G401 (cell line): ENCODE data around the gene BABAM2. TPM values are rescaled to one million over a fixed set of nuclear protein-coding genes. Genes with fewer than 3 reads are reported as not detected.

Experiments
- DNase-seq: peaks from one replicate; pipeline ENCODE4 v3.0.0-alpha.2; 2015; ENCODE audit warnings: low spot score
- in situ Hi-C: cut with HindIII; loops from 2 replicates; pipeline ENCODE4 v1.10.0; 2016; ENCODE audit warnings: low sequenced_read_pairs, mixed read lengths
- total RNA-seq: library from RNA; depleted of rRNA; stranded (reverse); fragments of >200 nt; shearing (Covaris generic); gene quantifications from 2 replicates; pipeline ENCODE4 v1.2.3, GENCODE V29; 2014

The BABAM2 gene
- total RNA-seq, 1 experiment from 2014 or later: 42.3 TPM

DNA sequence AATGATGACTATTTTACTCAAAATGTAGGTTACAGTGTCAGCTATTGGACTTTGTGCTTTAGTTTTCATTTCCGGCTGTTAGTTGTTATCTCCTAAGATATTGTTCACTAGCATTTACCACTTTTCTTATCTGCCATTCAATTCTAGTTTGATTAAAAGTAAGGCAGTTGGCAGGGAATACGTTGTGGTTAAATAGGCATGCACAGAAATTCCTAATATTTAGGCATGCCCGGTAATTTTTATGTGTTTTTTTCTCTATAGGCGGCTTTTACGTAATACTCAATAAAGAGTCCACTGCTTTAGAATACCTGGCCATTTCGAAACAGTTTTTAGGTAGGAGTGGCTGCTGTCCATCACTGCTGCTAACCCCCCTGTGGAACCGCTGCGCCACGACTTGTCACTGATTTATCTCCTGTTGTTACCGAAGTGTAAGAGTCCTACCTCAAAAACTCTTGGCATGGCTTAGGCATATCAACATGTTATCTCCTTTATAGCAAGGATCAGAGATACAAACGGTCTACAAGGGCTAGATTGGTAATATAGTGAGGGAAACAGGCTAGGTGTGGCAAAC lies 39.5 kb downstream of the BABAM2 start:
- no peak for DNase-seq
- in situ Hi-C loops: no loop called here

DNA sequence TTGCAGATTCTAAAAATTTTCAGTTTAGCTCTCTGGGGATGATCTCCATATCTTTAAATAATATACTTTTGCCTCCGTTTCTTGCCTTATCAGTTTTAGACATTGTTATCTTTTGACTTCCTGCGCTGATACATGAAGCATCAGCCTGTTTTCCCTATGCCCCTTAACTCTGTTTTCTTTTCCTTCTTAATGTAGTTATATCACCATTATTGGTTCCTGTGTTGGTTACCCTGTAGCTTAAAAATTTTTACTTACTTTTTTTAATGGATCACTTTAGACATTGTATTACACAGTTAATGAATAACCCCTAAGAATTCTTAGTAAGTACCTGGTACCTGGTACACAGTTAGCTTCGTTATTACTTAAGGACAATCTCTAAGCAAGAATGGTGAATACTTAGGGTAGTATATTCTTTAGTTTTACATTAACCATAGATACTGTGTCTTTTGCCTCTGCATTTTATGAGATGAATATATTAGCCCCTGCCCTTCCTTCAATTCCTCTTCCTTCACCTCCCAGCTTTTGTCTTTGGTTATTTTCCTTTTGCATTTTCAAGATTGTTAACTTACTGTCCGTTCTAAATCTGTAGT lies 40.9 kb downstream of the BABAM2 start:
- in situ Hi-C loops: no loop called here
- no peak for DNase-seq

DNA sequence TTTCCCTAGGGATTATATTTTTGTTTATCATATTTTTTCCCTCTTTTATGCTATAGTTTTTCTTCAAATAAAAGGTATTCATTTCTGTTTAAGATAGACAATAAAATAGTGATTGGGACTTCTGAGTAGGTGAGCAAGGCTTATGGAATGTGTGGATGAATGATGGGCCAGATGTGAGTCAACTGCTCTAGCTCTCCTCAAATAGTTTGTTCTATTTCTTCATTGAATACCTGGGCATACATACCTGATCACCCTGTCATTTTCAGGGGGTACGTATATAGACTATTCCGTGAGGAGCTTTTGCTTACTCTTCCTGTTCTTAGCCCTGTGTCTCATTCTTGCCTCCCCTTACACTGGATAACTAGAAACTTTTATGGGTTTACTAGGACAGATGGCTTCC lies 41.9 kb downstream of the BABAM2 start:
- in situ Hi-C loops: no loop called here
- DNase-seq: no peak

DNA sequence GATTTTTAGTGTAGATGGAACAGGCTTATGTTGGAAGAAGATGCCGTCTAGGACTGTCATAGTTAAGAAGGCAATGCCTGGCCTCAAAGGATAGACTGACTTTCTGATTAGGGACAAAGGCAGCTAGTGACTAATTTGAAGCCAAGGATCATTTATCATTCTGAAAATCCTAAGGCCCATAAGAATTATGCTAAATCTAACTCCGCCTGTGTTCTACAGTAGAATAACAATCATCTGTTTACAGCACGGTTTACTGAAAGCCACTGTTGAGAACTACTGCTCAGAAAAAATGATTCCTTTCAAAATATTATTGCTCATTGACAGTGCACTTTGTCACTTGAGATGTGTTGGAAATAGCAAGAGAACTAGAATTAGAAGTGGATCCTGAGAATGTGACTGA lies 44.5 kb downstream of the BABAM2 start:
- DNase-seq: no peak
- in situ Hi-C loops: no loop called here

DNA sequence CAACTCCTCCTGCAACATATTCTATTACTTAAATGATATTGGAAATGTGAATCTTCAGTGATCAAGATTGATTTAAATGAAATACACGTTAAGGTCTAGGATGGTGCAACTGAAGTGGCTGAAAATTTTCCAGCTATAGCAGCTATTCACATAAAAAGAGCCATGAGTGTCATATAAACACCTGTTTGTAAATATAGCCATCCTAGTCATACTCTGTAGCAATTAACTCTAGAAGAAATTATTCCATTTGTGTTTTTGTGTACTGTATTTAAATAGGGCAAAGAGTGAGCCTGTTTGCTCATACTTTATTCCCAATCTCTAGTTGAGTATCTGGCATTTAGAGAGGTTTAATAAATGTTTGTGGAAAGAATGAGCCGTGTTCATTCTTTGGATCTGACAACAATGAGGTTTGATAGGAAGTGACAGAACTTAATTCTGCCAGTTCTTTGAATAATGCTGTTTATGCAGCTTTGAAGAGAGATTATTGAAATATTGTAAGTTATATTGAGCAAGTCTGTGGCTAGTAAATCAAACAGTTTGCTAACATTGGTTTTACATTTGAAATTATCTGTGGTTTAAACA lies 49.7 kb downstream of the BABAM2 start:
- in situ Hi-C loops: no loop called here
- no peak for DNase-seq

GRCh38 chr2:27940982-27941381 lies 50.5 kb downstream of the BABAM2 start:
- no peak for DNase-seq
- in situ Hi-C loops: no loop called here

DNA sequence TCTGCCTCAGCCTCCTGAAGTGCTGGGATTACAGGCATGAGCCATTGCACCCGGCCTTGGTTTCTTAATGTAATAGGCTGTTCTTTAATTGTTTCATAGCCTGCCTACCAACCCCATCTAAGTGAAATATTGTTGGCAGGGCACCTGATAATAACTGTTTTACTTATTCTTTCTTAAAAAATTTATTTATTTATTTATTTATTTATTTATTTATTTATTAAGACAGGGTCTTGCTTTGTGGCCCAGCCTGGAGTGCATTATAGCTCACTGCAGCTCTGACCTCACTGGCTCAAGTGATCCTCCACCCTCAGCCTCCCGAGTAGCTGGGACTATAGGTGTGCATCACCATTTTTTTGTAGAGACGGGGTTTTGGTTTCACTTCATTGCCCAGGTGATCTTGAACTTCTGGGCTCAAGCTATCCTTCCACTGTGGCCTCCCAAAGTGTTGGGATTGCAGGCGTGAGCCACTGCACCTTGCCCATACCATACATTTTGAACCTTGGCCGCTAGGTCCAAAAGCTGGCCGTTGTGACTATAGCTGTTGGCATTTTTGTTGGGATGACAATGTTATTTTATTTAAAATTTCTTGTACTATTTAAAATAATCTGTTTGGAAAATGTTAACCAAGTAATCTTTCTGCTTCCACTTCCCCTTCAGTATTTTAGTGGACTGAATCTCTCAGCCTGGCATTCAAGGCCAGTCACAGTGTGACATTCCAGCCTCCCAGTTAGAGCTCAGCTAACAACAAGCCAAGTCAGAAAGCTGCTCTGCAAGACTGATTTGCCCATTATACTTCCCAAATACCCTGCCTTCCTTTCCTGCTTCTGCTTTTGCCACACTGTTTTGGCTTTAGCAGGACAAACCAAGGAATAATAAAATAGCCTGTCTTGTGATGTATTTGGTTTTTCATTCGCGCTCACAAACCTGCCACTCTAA lies 52.4 kb downstream of the BABAM2 start:
- in situ Hi-C loops: no loop called here
- no peak for DNase-seq

DNA sequence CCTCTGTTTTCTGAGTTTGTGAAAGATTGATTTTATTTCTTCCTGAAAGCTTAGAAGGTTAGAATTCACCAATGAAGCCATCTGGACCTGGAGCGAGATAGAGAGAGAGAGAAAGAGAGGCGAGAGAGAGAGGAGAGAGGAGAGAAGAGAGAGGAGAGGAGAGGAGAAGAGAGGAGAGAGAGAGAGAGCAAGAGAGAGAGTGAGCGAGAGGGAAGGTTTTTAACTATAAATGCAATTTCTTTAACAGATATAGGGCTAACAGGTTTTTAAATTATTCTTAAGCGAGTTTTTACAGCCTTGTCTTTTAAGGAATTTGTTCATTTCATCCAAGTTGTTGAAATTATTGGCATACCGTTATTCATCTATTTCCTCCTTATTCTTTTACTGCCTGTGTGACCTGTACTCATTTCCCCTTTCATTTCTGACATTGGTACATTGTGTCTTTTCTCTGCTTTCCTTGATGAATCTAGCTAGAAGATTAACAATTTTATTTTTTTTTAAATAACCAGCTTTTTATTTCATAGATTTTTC lies 56.1 kb downstream of the BABAM2 start:
- DNase-seq: no peak
- in situ Hi-C loops: no loop called here

DNA sequence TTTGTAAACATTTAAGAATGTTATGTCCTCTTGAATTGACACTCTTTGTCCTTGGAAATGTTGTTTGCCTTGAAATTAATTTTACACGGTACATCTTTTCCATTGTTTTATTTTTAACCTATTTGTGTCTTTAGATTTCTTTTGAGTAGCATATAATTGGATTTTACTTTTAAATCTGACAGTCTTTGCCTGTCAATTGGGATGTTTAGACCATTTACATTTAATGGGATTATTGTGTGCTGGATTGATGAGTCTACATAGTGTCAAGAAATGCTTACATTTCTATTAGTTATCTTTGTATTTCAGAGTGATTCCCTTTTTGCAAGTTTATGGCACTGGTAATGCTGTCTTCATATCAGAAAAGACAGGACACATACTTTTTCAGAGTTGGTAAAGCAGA lies 61.5 kb downstream of the BABAM2 start:
- in situ Hi-C loops: no loop called here
- DNase-seq: no peak

DNA sequence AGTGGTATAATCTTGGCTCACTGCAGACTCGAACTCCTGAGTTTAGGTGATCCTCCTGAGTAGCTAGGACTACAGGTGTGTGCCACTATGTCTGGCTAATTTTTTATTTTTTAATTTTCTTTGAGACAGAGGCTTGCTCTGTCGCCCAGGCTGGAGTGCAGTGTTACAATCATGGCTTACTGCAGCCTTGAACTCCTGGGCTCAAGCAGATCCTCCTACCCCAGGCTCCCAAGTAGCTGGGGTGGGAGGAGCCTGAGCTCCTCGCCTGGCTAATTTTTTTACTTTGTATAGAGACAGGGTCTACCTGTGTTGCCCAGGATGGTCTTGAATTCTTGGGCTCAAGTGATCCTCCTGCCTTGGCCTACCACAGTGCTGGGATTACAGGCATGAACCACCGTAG lies 62.5 kb downstream of the BABAM2 start:
- in situ Hi-C loops: no loop called here

DNA sequence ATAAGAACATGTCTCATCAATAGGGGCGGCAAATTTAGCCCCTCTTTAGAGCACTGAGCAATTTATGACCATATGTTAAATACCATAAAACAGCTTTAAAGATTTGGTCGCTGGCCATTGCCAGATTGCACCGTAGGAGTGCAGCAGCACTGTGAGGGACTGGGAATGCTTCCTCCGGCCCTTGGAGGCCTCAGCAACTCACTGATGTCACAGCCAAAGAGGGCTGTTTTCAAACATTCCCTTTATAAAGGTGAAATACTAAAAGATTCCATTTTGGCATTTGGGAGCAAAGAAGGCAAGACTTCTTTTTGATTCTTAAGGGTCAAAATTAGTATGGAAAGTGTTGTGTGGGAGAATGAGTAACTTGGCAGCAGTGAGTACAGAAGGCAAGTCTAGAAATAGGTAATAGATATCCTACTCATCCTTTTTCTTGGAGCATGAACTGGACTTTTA lies 63.7 kb downstream of the BABAM2 start:
- in situ Hi-C loops: no loop called here
- peak; percentile 70 for DNase-seq

More for the DNA sequence above, 62.5 kb downstream of the BABAM2 start:
- no peak for DNase-seq

- in situ Hi-C loops: no loop called here
- peak; percentile 40 for DNase-seq
Observed at GRCh38 chr2:27954771-27955383, 64.3 kb downstream of the BABAM2 start.

- no peak for DNase-seq
- in situ Hi-C loops: no loop called here
Observed at GRCh38 chr2:27955384-27956161, 65.0 kb downstream of the BABAM2 start.

DNA sequence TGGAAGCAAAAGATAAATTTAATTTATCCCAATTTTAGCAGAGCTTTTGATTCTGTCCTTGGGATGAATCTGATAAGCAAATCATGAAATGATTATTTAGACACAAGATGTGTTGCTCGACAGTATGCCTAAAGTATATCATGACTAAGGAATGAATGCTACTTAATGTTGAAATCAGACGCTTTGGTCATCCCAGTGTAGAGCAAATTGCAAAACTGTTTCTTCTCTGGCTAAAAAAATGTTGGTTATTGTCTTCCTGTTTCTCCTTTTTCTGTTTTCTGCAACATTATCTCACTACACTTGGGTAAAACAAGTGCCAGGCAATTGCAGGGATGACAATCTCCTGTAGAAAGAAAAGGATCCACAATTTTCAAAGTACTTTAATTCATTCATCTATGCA lies 66.4 kb downstream of the BABAM2 start:
- in situ Hi-C loops: no loop called here
- DNase-seq: no peak

- no peak for DNase-seq
- in situ Hi-C loops: no loop called here
Observed at GRCh38 chr2:27958711-27959378, 68.3 kb downstream of the BABAM2 start.

DNA sequence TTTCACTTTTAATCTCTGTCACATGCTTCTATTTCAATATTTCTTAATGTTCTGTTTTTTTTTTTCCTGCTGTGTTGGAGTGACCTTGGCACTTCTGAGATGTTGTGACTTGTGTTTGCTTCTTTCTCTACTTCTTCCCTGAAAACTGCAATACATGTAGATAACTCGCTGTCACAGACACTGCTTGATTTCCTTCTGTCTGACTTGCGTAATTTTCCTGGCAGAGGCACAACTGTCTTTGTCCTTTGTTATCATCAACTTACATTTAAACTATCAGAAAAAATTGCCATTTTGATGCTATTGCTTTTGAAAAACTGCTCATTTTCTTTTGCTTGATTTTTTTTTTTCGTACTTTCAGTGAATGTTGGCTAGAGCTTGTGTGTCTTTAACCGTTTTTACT lies 69.0 kb downstream of the BABAM2 start:
- in situ Hi-C loops: no loop called here
- no peak for DNase-seq

DNA sequence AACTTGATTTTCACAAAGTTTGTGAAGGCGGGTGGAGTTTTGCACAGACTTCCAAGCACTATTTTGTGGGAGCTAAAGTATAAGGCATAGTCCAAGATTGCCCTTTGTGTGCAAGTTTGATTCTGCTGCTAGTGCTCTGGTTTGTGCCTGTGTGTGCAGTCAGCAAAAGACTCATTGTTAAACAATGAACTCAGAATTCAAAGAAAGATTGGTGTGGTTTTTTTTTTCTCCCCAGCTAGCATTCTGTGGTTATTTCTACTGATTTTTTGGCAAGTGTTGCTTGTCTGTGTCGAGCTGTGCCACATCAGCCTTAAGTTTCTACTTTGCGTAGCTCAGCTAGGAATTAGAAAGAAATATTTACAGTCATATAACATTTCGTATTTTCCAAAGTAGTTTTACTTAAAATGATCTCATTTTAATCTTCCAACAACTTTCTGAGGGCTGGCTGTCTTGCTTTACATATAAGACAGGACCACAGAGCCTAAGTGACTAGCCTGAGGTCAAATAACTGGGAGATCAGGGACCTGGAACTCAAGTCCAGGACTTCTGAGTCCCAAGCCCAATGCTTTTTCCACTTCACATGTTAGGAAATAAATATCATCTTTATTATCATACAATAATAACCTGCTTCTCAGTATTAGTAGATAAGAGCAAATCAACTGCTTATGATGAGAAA lies 69.8 kb downstream of the BABAM2 start:
- in situ Hi-C loops: no loop called here
- no peak for DNase-seq

GRCh38 chr2:27962006-27962405 lies 71.5 kb downstream of the BABAM2 start:
- in situ Hi-C loops: no loop called here
- DNase-seq: no peak
